Stimulated activated CD4-positive, alpha-beta T cell treated with anti-CD3 and anti-CD28 coated beads, Interleukin-4, amount 100 ng/mL, for 1 hour (primary cell): ENCODE measurements around the gene HSD3B2.

ENCODE experiments used
- DNase-seq: peaks from one replicate; pipeline ENCODE4 v3.0.0-alpha.2; 2020

HSD3B2 gene

GRCh38 chr1:119404736-119405135 is 10.2 kb upstream of the HSD3B2 start:
- DNase-seq, result no peak

GRCh38 chr1:119409731-119410130 is 5.2 kb upstream of the HSD3B2 start:
- DNase-seq, result no peak

GRCh38 chr1:119410961-119411360 is 4.0 kb upstream of the HSD3B2 start:
- DNase-seq, result no peak

GRCh38 chr1:119416006-119416640 is 1.2 kb downstream of the HSD3B2 start:
- no peak for DNase-seq

GRCh38 chr1:119419109-119419508 is 4.2 kb downstream of the HSD3B2 start:
- DNase-seq, result no peak

- no peak for DNase-seq
Observed at GRCh38 chr1:119420638-119421037, 5.7 kb downstream of the HSD3B2 start.

- DNase-seq, result no peak
Observed at GRCh38 chr1:119422631-119423030, 7.7 kb downstream of the HSD3B2 start.

GRCh38 chr1:119428991-119429390 is 14.0 kb downstream of the HSD3B2 start:
- no peak for DNase-seq

- no peak for DNase-seq
Observed at GRCh38 chr1:119429687-119430086, 14.7 kb downstream of the HSD3B2 start.

GRCh38 chr1:119430486-119430885 is 15.5 kb downstream of the HSD3B2 start:
- no peak for DNase-seq

GRCh38 chr1:119431836-119432235 is 16.9 kb downstream of the HSD3B2 start:
- no peak for DNase-seq

- no peak for DNase-seq
Observed at GRCh38 chr1:119435052-119435451, 20.1 kb downstream of the HSD3B2 start.

GRCh38 chr1:119438761-119439160 is 23.8 kb downstream of the HSD3B2 start:
- DNase-seq, result no peak

GRCh38 chr1:119440721-119441307 is 25.9 kb downstream of the HSD3B2 start:
- no peak for DNase-seq

- DNase-seq, result no peak
Observed at GRCh38 chr1:119442756-119443155, 27.8 kb downstream of the HSD3B2 start.

- DNase-seq, result no peak
Observed at GRCh38 chr1:119446321-119446720, 31.4 kb downstream of the HSD3B2 start.

GRCh38 chr1:119447344-119448126 is 32.6 kb downstream of the HSD3B2 start:
- DNase-seq, result no peak

GRCh38 chr1:119448127-119448511 is 33.2 kb downstream of the HSD3B2 start:
- DNase-seq, result no peak

GRCh38 chr1:119449971-119450370 is 35.0 kb downstream of the HSD3B2 start:
- DNase-seq, result no peak

- no peak for DNase-seq
Observed at GRCh38 chr1:119451158-119451557, 36.2 kb downstream of the HSD3B2 start.

GRCh38 chr1:119452091-119452490 is 37.1 kb downstream of the HSD3B2 start:
- no peak for DNase-seq

- DNase-seq, result no peak
Observed at GRCh38 chr1:119453021-119453420, 38.1 kb downstream of the HSD3B2 start.

- DNase-seq, result no peak
Observed at GRCh38 chr1:119462964-119463363, 48.0 kb downstream of the HSD3B2 start.

GRCh38 chr1:119463569-119463968 is 48.6 kb downstream of the HSD3B2 start:
- DNase-seq, result no peak
